HG02852 (cell line): ENCODE measurements around the gene HNRNPH1.
"Not testable (repeated sequence)": the region's sequence is repeated elsewhere in the genome, so short reads cannot be mapped to it uniquely, and the experiment has no call there.

Experiments used
- ATAC-seq: cut with Tn5 transposase; IDR thresholded peaks from one replicate; pipeline ENCODE4 v1.9.1; 2021; ENCODE audit warnings: mild to moderate bottlenecking, moderate library complexity; ENCODE audit not compliant: unreplicated experiment

The HNRNPH1 gene, protein sequence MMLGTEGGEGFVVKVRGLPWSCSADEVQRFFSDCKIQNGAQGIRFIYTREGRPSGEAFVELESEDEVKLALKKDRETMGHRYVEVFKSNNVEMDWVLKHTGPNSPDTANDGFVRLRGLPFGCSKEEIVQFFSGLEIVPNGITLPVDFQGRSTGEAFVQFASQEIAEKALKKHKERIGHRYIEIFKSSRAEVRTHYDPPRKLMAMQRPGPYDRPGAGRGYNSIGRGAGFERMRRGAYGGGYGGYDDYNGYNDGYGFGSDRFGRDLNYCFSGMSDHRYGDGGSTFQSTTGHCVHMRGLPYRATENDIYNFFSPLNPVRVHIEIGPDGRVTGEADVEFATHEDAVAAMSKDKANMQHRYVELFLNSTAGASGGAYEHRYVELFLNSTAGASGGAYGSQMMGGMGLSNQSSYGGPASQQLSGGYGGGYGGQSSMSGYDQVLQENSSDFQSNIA

GRCh38 chr5:179623003-179623905 is at the start of gene HNRNPH1:
TSS of gene HNRNPH1 (minus strand) at chr5:179623671. CDS start at chr5:179623133, 538 bp downstream.
- peak; percentile 66 for ATAC-seq

DNA sequence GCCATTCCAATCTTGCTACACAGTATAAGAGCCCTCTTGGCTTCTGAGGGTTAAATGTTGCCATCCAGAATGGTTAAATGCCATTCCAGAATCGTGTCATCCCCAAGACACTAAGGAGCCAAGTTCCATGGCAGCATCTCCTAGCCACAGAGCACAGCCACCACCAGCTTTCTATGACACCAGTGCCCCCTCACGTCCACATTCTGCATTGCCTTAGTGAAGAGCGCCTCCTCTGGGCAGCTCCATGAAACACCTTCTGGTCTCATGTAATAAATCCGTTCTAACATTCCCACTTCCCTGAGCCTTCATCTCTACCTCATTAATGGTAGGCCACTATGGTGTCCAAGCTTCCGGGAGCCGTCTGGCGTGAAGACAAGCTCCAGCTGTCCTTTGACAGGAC is 44.9 kb upstream of the HNRNPH1 start:
- ATAC-seq: no peak

GRCh38 chr5:179661647-179662046 is 38.2 kb upstream of the HNRNPH1 start:
- ATAC-seq: not testable (repeated sequence)

DNA sequence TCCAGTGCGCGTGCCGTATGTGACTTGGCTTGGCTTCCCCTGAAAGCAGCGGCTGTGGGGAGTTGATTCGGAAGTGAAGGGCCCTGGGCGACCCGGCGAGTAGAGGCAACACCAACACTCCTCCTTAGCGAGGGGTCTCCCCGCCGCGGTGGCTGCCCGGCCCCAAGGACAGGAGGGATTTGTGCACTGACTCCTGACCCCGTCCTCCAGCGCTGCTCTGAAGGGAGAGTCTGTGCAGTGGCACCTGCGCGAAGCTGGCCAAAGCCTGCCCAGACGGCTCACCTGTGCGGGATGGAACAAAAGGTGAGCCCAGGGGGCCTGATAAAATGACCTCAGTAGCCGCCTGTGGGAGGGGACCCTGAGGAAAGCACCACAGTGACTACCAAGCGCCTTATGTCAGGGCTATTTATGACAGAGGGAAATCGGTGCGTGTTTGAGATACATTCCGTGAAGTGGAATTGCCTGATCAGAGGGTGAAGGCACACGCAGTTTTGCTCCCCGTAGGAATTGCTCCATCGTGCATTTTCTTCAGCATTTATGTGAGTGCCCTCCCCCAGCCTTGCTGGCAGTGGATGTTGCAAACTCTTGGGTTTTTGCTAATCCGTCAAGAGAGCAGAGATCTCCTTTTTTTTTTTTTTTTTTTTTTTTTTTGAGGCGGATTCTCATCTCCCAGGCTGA is 34.8 kb upstream of the HNRNPH1 start:
- peak; percentile 62 for ATAC-seq

DNA sequence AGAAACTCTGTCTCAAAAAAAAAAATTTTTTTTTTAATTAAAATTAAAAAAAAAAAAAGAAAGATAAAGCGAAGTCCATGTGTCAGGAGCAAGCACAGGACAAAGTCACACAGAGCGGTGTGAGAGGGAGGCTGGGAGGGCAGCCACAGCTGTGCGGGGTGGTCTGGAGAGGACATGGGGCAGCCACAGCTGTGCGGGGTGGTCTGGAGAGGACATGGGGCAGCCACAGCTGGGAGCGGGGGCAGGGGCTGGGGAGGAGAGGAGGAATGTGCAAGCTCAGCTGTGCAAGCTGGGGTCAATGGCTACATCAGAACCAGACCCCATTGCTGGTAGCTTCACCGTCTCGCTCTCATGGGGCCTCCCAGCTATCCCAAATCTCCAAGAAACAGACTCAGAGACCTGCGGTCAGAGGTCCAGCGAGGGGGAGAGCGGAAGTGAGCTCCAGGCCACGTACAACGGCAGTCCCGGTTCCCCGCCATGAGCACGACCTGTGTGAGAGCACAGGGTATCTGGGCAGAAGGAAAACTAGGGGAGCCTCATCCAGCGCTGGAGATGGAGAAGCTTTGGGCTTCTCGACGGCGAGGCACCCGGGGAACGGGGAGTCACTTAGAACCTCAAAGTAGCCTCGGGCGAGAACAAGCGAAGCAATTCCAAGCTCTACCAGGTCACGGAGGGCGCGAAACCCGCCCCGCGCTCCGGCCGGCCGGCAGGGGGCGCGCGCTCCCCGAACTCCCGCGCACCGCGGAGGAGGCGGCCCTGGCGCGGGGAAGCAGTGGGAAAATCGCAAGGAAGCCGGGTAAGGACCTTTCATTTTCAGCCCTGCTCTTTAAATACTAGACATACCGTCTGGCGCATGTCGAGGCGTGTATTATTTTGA is 34.1 kb upstream of the HNRNPH1 start:
- ATAC-seq: peak; percentile 90

GRCh38 chr5:179653135-179653534 is 29.7 kb upstream of the HNRNPH1 start:
- ATAC-seq: not testable (repeated sequence)

- ATAC-seq: not testable (repeated sequence)
Observed at GRCh38 chr5:179650245-179650644, 26.8 kb upstream of the HNRNPH1 start.

DNA sequence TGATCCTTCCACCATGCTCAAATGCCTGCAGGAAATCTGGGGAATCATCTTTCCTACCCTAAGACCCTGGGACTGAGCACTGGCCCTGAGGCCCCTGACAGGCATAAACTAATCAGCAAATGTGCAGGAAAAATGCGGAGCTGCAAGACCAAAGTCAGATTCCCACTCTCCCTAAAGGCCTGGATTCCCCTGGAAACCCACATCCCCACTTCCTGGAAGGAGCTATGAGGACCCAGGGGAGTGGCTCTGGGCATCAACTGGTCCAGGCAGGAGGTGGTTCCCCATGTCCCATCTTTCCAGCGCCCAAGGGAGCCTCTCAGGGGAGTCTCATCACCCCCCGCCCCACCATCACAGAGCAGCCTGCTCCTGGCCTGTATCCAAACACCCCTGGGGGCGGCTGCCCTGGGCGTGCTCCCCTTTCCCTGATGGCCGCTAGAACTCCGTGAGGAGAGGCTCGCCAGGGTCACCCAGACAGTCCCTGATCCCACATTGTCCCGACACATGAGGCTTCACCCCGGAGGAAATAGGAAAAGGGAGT is 25.8 kb upstream of the HNRNPH1 start:
- ATAC-seq: not testable (repeated sequence)

DNA sequence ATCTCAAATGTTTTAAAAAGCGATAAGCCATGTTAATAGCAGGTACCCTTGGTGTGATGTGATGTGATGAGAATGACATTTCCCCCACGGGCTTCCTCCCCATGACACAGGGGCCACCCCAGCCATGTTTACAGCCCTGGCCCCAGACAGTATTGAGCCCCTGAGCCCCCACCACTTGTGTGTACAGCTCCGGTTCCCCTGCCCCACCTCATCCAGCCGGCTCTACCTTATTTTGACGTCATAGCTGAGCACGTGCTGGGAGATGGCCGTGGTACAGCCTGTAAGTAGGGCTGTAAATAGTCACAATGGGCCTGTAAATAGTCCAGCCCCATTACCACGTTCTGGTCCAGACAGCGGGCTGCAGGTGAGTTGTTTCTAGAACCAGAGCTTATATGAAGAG is 24.9 kb upstream of the HNRNPH1 start:
- no peak for ATAC-seq

DNA sequence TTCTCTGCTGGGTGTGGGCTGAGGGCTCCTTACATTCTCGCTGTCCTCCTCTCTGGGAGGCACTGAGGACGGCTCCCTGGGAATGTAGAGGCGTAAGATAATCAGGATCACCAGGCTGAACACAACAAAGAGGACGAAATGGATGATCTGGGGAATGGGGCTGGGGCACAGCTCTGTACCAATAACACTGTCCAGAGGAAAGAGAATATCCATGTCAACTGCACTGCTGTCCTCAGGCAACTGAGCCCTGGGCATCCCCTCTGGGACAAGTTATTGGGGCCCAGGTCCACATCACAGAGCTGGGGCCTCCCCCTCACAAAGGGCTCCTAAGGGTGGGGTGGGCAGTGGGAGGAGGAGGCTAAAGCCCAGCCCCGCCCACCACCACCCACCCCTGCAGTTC is 21.3 kb upstream of the HNRNPH1 start:
- ATAC-seq: not testable (repeated sequence)

GRCh38 chr5:179643141-179643920 is 19.9 kb upstream of the HNRNPH1 start:
- ATAC-seq: not testable (repeated sequence)

DNA sequence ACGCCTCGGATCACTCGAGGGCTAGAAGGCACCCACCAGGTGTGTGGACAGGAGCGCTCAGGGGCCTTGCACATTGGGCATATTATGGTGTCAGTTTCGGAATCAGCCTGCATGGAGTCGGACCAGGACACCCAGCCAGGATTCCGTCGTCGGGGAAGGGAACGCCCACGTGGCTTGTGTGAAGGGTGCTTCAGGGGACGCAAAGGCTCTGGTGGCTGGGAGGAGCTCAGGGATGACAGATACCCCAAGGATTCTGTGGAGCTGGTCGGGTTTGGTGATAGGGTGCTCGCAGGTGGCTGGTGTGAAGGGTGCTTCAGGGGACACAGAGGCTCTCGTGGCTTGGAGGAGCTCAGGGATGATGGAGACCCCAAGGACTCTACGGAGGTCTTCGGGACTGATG is 19.2 kb upstream of the HNRNPH1 start:
- ATAC-seq: not testable (repeated sequence)

GRCh38 chr5:179641745-179642144 is 18.3 kb upstream of the HNRNPH1 start:
- not testable (repeated sequence) for ATAC-seq

DNA sequence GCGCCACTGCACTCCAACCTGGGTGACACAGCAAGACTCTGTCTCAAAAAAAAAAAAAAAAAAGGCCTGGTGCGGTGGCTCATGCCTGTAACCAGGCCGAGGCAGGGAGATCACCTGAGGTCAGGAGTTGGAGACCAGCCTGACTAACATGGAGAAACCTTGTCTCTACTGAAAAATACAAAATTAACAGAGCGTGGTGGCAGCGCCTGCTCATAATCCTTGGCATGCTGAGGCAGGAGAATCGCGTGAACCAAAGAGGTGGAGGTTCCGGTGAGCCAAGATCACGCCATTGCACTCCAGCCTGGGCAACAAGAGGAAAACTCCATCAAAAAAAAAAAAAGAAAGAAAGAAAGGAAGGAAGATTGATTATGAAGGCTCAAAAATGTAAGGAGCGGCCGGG is 15.8 kb upstream of the HNRNPH1 start:
- ATAC-seq: not testable (repeated sequence)

DNA sequence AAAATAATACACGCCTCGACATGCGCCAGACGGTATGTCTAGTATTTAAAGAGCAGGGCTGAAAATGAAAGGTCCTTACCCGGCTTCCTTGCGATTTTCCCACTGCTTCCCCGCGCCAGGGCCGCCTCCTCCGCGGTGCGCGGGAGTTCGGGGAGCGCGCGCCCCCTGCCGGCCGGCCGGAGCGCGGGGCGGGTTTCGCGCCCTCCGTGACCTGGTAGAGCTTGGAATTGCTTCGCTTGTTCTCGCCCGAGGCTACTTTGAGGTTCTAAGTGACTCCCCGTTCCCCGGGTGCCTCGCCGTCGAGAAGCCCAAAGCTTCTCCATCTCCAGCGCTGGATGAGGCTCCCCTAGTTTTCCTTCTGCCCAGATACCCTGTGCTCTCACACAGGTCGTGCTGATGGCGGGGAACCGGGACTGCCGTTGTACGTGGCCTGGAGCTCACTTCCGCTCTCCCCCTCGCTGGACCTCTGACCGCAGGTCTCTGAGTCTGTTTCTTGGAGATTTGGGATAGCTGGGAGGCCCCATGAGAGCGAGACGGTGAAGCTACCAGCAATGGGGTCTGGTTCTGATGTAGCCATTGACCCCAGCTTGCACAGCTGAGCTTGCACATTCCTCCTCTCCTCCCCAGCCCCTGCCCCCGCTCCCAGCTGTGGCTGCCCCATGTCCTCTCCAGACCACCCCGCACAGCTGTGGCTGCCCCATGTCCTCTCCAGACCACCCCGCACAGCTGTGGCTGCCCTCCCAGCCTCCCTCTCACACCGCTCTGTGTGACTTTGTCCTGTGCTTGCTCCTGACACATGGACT is 11.1 kb upstream of the HNRNPH1 start:
- ATAC-seq: peak; percentile 89

GRCh38 chr5:179633501-179634369 is 10.3 kb upstream of the HNRNPH1 start:
- ATAC-seq: peak; percentile 52

DNA sequence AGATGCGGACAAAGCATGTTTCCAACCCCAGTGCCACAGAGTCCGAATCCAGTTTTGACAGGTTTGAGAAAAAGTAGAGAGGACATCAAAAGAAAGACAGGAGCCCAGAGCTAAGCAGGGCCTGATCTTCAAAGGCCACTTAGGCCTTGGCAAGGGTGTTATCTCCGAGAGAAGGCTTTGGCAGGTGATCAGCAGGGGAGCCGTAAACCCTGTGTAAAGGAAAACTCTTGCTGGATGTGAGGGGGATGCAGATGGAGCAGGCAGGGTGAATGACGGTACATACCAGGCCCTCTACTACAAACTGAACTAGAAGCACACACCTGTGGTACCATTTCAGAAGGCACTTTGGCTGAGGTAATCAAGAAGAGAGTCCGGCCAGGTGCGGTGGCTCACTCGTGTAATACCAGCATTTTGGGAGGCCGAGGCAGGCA is 1.4 kb upstream of the HNRNPH1 start:
- no peak for ATAC-seq
